Astrocyte of the spinal cord (primary cell): ENCODE data around the gene VPS16.

Experiments
- DNase-seq: peaks from one replicate; pipeline ENCODE4 v3.0.0; 2011; ENCODE audit warnings: low read depth, low spot score
- H3K4me3 ChIP-seq: 2 replicates; pipeline ENCODE4 v1.5.1; 2011; ENCODE audit warnings: low read depth, mild to moderate bottlenecking, low read length, moderate library complexity
- in situ Hi-C: cut with HindIII; loops from 2 replicates; pipeline ENCODE4 v1.10.0; 2017; ENCODE audit warnings: low sequenced_read_pairs
- TF ChIP-seq, protein P1 (sequence below): IDR thresholded peaks from 2 replicates; pipeline ENCODE4 v1.5.1; 2012; ENCODE audit warnings: low read depth, mild to moderate bottlenecking, low read length, inconsistent platforms

Gene VPS16

DNA sequence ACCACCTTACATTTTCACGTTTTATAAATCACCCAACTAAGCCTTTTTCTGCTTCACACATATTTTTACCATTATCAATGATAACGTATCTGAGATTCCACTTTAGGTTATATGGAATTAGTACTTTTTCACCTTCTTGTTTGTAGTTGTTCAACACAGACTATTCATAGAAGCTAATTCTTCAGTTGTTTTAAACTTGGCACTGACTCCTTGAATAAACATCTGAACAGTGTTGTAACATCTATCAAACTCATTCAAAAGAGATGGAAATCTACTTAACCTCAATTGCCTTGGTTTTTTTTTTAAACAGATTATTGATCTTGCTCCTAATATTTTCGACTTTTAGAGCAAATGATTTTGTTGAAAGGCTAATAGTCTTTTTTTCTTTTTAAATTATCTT is 67.0 kb downstream of the VPS16 start:
- in situ Hi-C loops: no loop called here
- no peak for DNase-seq
- TF ChIP-seq, protein P1, sequence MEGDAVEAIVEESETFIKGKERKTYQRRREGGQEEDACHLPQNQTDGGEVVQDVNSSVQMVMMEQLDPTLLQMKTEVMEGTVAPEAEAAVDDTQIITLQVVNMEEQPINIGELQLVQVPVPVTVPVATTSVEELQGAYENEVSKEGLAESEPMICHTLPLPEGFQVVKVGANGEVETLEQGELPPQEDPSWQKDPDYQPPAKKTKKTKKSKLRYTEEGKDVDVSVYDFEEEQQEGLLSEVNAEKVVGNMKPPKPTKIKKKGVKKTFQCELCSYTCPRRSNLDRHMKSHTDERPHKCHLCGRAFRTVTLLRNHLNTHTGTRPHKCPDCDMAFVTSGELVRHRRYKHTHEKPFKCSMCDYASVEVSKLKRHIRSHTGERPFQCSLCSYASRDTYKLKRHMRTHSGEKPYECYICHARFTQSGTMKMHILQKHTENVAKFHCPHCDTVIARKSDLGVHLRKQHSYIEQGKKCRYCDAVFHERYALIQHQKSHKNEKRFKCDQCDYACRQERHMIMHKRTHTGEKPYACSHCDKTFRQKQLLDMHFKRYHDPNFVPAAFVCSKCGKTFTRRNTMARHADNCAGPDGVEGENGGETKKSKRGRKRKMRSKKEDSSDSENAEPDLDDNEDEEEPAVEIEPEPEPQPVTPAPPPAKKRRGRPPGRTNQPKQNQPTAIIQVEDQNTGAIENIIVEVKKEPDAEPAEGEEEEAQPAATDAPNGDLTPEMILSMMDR: no peak
- H3K4me3 ChIP-seq: no peak overlapping the region

DNA sequence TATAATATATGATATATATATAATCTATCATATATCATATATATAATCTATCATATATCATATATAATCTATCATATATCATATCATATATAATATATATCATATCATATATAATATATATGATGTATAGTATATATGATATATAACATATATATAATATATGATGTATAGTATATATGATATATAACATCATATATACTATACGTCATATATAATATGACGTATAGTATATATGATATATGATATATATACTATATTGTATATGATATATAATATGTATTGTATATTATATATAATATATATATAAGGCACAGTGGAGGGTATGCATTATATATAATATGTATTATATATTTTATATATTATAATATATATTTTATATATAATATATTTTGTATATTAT is 69.4 kb downstream of the VPS16 start:
- in situ Hi-C loops: no loop called here

DNA sequence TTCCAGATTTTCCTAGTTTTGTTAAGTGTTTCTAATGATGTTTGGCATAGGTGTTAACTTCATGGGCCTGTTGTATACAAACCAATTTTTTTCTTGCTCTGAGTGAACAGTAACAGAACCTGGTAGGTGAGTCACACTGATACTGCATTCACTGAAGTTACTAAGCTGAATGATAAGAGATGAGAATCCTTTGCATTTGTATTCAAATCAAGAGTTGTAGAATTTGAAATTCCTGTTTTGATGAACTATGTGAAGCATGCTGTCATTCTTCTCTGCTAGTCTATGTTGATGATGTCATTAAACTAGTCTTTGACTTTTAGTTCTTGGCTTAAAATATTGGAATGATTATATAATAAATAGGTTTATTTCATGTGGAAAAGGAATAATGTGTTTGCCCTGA is 70.7 kb downstream of the VPS16 start:
- no peak for DNase-seq
- TF ChIP-seq, protein P1: no peak
- no peak overlapping the region for H3K4me3 ChIP-seq
- in situ Hi-C loops: no loop called here

More for the DNA sequence above, 69.4 kb downstream of the VPS16 start:
- H3K4me3 ChIP-seq: no peak overlapping the region
- DNase-seq: no peak
- TF ChIP-seq, protein P1: no peak

DNA sequence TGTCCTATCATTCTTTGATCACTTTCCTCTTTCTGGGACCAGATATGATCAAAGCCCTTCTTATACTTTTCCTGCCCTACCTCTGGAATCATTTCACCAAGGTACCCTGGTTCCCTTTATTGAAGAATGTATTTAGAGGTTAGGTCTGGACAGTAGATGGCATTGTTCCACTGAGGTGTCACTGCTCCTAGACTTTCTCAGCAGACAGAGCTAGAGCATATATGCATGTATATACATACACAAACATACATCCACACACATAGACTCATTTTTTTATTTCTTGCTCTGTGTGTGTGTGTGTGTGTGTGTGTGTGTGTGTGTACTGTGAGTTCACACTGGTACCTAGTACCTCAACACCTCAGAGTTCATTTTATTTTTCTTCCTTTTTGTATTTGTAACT is 73.6 kb downstream of the VPS16 start:
- TF ChIP-seq, protein P1: peak; percentile 14
- H3K4me3 ChIP-seq: no peak overlapping the region
- in situ Hi-C loops: no loop called here
- peak; percentile 19 for DNase-seq
